Measurements from ENCODE around the gene OR1M1. TPM values are rescaled to one million over a fixed set of nuclear protein-coding genes. Genes with fewer than 3 reads are reported as not detected.

The OR1M1 gene
- total RNA-seq, 3 donors from 2014 or later (not counting 1 experiment from before 2014, with no cell fraction given) = not detected

GRCh38 chr19:9041023-9041422 lies 45.8 kb upstream of the OR1M1 start:
- no peak overlapping the region for H3K4me3 Mint-ChIP-seq
- WGBS (ENCODE audit: insufficient coverage) = 85% methylated on average over 8 of the region's 8 CpGs
- H3K36me3 ChIP-seq (ENCODE audit: control insufficient read depth, insufficient read depth, low read length) = no peaks in the 10 kb centered on the region
- H3K9me3 ChIP-seq (ENCODE audit: control insufficient read depth, insufficient read depth, low read length) = no peaks in the 10 kb centered on the region
- DNase-seq = no peak
- no peaks in the 10 kb centered on the region for H3K36me3 Mint-ChIP-seq
- intact Hi-C loops (cut with micrococcal nuclease) = no loop called here
- H3K4me1 Mint-ChIP-seq = no peaks in the 10 kb centered on the region
- H3K27ac Mint-ChIP-seq = no peak overlapping the region
- H3K4me3 ChIP-seq (ENCODE audit: low read length) = no peak overlapping the region
- TF ChIP-seq CTCF (IDR thresholded peaks at IDR 0.05) = no peak
- peaks cover 8 to 9% of the 10 kb centered on the region in 2 donors for H3K27me3 Mint-ChIP-seq (ENCODE audit: low read depth in 2 of 2)
- H3K27ac ChIP-seq (ENCODE audit: low read length) = no peak overlapping the region
- ATAC-seq = no peak
- H3K4me1 ChIP-seq (ENCODE audit: control insufficient read depth, insufficient read depth, low read length) = no peaks in the 10 kb centered on the region
- H3K27me3 ChIP-seq (ENCODE audit: control insufficient read depth, insufficient read depth, low read length) = no peaks in the 10 kb centered on the region
- no peaks in the 10 kb centered on the region for H3K9me3 Mint-ChIP-seq

- no peak overlapping the region for H3K27ac Mint-ChIP-seq
- Histone ChIP-seq H3K36me3 (ENCODE audit: control insufficient read depth, insufficient read depth, low read length) (no peaks in the 10 kb centered on the region), H3K9me3 (ENCODE audit: control insufficient read depth, insufficient read depth, low read length) (no peaks in the 10 kb centered on the region), H3K4me3 (ENCODE audit: low read length) (no peak overlapping the region), H3K27me3 (ENCODE audit: control insufficient read depth, insufficient read depth, low read length) (no peaks in the 10 kb centered on the region), H3K27ac (ENCODE audit: low read length) (no peak overlapping the region), H3K4me1 (ENCODE audit: control insufficient read depth, insufficient read depth, low read length) (no peaks in the 10 kb centered on the region)
- H3K4me3 Mint-ChIP-seq = no peak overlapping the region
- no peak for TF ChIP-seq CTCF (IDR thresholded peaks at IDR 0.05)
- no peaks in the 10 kb centered on the region for H3K9me3 Mint-ChIP-seq
- DNase-seq = no peak
- ATAC-seq = no peak
- H3K4me1 Mint-ChIP-seq = no peaks in the 10 kb centered on the region
- H3K36me3 Mint-ChIP-seq = no peaks in the 10 kb centered on the region
- intact Hi-C loops (cut with micrococcal nuclease) = no loop called here
- WGBS (ENCODE audit: insufficient coverage) = 91% methylated on average over 5 of the region's 5 CpGs
- H3K27me3 Mint-ChIP-seq (ENCODE audit: low read depth in 2 of 2) = peaks cover 4 to 14% of the 10 kb centered on the region in 2 donors
These were observed 43.3 kb upstream of the OR1M1 start for GRCh38 chr19:9043524-9043923.

GRCh38 chr19:9044449-9044848 lies 42.4 kb upstream of the OR1M1 start:
- DNase-seq (no peak), ATAC-seq (no peak)
- Histone ChIP-seq H3K9me3 (ENCODE audit: control insufficient read depth, insufficient read depth, low read length) (no peaks in the 10 kb centered on the region), H3K4me3 (ENCODE audit: low read length) (no peak overlapping the region), H3K27me3 (ENCODE audit: control insufficient read depth, insufficient read depth, low read length) (no peaks in the 10 kb centered on the region), H3K4me1 (ENCODE audit: control insufficient read depth, insufficient read depth, low read length) (no peaks in the 10 kb centered on the region), H3K27ac (ENCODE audit: low read length) (no peak overlapping the region), H3K36me3 (ENCODE audit: control insufficient read depth, insufficient read depth, low read length) (no peaks in the 10 kb centered on the region)
- no peak overlapping the region for H3K27ac Mint-ChIP-seq
- H3K4me1 Mint-ChIP-seq = no peaks in the 10 kb centered on the region
- H3K27me3 Mint-ChIP-seq (ENCODE audit: low read depth in 2 of 2) = peaks cover 4 to 14% of the 10 kb centered on the region in 2 donors
- intact Hi-C loops (cut with micrococcal nuclease) = no loop called here
- TF ChIP-seq CTCF (IDR thresholded peaks at IDR 0.05) = no peak
- no peaks in the 10 kb centered on the region for H3K36me3 Mint-ChIP-seq
- WGBS (ENCODE audit: insufficient coverage) = 80% methylated on average over 2 of the region's 3 CpGs
- no peaks in the 10 kb centered on the region for H3K9me3 Mint-ChIP-seq
- H3K4me3 Mint-ChIP-seq = no peak overlapping the region

- no peaks in the 10 kb centered on the region for H3K36me3 Mint-ChIP-seq
- intact Hi-C loops (cut with micrococcal nuclease) = no loop called here
- H3K36me3 ChIP-seq (ENCODE audit: control insufficient read depth, insufficient read depth, low read length) = no peaks in the 10 kb centered on the region
- H3K27ac ChIP-seq (ENCODE audit: low read length) = no peak overlapping the region
- peaks cover 4 to 14% of the 10 kb centered on the region in 2 donors for H3K27me3 Mint-ChIP-seq (ENCODE audit: low read depth in 2 of 2)
- no peaks in the 10 kb centered on the region for H3K4me1 ChIP-seq (ENCODE audit: control insufficient read depth, insufficient read depth, low read length)
- H3K4me3 ChIP-seq (ENCODE audit: low read length) = no peak overlapping the region
- H3K9me3 Mint-ChIP-seq = no peaks in the 10 kb centered on the region
- WGBS (ENCODE audit: insufficient coverage) = 59% methylated on average over 4 of the region's 4 CpGs
- no peaks in the 10 kb centered on the region for H3K9me3 ChIP-seq (ENCODE audit: control insufficient read depth, insufficient read depth, low read length)
- no peaks in the 10 kb centered on the region for H3K27me3 ChIP-seq (ENCODE audit: control insufficient read depth, insufficient read depth, low read length)
- no peak overlapping the region for H3K27ac Mint-ChIP-seq
- DNase-seq (no peak), ATAC-seq (no peak)
- H3K4me1 Mint-ChIP-seq = no peaks in the 10 kb centered on the region
- no peak for TF ChIP-seq CTCF (IDR thresholded peaks at IDR 0.05)
- H3K4me3 Mint-ChIP-seq = no peak overlapping the region
These were observed 40.2 kb upstream of the OR1M1 start for GRCh38 chr19:9046694-9047093.
